Measurements from ENCODE around the gene IL6R.
"Not testable (repeated sequence)": the region's sequence is repeated elsewhere in the genome, so short reads cannot be mapped to it uniquely, and the experiment has no call there.

IL6R gene

DNA sequence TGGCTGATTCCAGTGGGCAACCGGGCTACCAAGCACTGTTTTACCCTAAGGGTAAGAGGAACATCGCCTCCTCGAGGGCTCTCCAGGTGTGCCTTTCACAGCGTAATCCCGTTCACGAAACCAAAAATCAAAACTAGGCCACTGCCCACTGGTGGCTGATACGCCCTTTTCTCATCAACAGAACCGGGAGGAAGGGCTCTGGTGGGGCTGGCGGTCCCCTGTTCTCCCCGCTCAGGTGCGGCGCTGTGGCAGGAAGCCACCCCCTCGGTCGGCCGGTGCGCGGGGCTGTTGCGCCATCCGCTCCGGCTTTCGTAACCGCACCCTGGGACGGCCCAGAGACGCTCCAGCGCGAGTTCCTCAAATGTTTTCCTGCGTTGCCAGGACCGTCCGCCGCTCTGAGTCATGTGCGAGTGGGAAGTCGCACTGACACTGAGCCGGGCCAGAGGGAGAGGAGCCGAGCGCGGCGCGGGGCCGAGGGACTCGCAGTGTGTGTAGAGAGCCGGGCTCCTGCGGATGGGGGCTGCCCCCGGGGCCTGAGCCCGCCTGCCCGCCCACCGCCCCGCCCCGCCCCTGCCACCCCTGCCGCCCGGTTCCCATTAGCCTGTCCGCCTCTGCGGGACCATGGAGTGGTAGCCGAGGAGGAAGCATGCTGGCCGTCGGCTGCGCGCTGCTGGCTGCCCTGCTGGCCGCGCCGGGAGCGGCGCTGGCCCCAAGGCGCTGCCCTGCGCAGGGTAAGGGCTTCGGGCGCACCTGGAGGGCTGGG is at the start of gene IL6R:
TSS of gene IL6R (plus strand) at position 360 of the 763 bp plus-strand sequence. CDS start at position 647, 287 bp downstream.
- peak; percentile 27 to 45 for DNase-seq

DNA sequence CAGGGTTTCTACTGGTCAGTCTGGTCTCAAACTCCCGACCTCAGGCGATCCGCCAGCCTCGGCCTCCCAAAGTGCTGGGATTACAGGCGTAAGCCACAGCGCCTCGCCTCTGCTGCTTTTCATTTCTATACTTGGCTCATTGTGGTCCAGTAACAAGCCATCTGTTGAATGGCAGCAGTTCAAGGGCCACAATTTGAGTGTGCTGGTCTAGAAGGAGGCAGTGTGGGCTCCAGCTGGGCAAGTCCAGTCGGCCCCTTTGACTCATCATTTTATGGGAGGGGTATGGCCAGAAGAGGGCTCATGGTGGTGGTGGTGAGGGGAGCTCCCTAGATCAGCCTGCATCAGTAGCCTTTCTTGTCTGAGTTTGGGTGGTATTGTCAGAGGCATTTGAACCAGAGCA is 46.6 kb upstream of the IL6R start:
- no peak for DNase-seq

DNA sequence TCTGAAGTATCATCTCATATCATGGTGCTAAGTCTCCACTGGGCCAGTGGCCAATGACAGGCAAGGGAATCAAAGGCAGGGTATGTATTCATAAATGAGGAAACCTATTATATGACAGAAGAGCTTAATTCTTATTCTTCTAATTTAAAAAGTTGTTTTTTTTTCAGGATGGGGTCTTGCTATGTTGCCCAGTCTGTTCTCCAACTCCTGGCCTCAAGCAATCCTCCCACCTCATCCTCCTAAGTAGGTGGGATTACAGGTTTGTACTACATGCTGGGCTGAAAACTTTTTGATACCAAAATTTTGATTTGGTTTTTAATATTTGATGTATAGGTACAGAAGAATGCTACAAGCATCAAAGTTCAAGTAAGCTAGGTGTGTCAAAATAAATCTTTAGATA is 44.9 kb upstream of the IL6R start:
- DNase-seq = no peak

DNA sequence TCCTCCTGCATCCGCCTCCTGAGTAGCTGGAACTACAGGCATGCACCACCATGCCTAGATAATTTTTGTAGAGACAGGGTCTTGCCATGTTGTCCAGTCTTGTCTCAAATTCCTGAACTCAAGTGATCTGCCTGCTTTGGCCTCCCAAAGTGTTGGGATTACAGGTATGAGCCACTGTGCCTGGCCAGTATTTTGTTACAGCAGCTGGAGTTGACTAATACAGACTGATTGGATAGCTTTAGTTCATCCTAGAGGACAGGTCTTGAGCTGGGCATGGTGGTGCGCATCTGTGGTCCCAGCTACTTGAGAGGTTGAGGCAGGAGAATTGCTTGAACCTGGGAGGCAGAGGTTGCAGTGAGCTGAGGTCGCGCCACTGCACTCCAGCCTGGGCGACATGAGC is 44.3 kb upstream of the IL6R start:
- not testable (repeated sequence) for DNase-seq

DNA sequence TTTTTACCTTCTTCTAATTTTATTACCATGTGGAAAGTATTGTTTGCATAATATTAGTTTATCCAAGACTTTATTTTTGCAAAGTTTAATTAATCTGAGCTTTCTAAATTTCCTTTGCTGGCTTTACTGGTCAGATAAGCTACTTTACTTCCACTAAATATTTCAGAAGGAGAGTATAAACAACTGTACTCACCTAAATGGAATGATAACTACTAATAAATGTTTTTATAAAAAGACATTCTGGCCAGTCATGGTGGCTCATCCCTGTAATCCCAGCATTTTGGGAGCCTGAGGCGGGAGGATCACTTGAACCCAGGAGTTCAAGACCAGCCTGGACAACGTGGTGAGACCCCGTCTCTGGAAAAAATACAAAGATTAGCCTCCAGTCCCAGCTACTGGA is 43.8 kb upstream of the IL6R start:
- no peak for DNase-seq

DNA sequence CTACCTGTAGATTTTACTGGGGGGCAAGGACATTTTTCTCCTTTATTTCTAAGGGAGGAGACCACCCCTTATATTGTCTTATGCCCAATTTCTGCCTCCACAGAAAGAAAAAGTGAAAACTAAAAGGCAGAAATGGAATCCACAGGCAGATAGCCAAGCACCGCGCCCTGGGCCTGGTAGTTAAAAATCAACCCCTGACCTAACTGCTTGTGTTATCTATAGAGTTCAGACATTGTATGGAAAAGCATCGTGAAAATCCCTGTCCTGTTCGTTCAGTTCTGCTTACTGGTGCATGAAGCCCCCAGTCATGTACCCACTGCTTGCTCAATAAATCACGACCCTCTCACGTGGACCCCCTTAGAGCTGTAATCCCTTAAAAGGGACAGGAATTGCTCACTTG is 33.7 kb upstream of the IL6R start:
- DNase-seq = no peak

DNA sequence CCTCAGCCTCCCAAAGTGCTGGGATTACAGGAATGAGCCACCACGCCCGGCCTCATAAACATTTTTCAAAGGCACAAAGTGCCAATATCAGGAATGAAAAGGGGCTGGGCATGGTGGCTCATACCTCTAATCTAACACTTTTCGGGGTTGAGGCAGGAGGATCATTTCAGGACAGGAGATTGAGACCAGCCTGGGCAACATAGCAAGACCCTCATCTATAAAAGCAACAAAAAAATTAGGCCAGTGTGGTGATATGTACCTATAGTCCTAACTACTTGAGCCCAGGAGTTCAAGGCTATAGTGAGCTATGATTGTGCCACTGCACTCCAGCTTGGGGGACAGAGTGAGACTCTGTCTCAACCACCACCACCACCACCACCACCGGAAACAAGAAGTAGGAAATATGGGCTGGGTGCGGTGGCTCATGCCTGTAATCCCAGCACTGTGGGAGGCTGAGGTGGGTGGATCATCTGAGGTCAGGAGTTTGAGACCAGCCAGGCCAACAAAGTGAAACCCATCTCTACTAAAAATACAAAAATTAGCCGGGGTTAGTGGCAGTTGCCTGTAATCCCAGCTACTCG is 31.3 kb upstream of the IL6R start:
- not testable (repeated sequence) for DNase-seq

DNA sequence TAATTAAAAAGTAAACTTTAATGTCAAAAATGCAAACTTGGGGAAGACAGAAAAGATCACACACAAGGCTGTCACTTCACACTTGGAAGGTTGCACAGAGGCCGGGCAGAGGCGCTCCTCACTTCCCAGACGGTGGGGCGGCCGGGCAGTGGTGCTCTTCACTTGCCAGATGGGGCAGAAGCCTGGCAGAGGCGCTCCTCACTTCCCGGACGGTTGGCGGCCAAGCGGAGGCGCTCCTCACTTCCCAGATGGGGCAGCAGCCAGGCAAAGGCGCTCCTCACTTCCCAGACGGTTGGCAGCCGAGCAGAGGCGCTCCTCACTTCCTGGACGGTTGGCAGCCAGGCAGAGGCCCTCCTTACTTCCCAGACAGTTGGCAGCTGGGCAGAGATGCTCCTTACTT is 25.8 kb upstream of the IL6R start:
- DNase-seq = no peak

DNA sequence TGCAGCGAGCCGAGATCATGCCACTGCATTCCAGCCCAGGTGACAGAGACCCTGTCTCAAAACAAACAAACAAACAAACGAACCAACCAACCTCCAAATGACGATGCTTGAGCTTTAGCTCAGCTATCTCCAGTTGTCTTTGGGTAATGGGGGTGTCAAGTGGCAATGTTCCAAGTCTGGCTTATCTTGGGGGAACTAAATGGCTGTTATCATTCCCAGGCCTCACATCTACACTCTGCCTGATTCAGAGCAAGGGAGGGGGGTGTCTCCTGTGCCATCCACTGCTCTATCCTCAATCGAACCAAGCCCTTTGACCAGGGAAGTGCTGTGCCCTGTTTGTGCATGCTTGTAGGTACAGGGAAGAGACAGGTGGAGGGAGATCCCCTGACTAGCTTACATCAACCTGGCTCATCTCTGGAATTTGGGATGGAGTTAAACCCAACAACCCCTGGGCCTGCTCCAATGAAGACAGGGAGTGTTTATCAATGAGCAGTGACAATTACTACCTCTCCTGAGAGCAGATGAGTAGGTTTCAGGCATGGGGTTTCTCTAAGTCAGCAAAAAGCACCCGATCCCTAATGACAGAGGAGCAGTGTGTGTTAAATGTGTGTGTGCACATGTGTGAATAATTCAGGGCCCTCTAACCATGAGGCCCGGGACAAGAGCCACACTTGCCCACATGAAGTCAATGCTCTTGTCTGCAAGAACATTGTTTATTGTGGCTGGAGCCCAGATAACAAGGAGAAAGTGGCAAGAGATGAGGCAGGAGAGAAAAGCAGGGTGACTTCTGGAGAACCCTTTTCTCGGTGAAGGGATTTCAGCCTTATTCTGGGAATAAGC is 20.3 kb upstream of the IL6R start:
- DNase-seq = no peak

DNA sequence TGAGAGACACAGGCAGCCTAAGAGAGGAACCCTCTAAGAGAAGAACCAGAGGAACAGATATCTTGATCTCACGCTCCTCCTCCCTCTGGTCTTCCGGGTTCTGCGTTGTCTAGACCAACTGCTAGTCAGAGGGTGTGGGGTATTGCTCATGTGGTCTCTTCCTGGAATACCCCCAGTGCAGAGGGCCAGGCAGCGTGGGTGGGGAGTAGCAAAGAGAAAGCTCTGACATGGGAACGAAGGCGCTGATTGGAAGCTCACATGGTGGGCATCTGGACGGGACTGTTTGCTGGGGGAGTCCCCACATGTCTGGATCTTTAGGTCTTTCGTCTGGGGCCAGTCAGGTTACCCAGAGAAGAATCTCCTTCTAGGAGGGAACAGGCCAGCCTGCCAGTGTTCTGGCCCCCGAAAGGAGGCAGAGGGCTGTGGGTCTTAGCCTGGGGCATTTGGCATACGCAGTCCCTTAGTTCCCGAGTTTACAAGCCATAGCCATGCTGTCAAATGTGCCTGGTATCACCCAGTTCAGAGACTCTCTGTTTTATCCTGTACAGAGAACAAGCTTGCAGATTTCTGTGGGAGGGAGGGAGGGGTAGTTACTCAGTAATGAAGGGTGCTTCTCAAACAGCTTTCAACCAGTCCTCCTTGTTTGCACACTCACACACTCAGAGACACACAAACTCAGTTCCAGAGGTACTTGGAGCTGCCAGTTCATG is 18.3 kb upstream of the IL6R start:
- DNase-seq = no peak

DNA sequence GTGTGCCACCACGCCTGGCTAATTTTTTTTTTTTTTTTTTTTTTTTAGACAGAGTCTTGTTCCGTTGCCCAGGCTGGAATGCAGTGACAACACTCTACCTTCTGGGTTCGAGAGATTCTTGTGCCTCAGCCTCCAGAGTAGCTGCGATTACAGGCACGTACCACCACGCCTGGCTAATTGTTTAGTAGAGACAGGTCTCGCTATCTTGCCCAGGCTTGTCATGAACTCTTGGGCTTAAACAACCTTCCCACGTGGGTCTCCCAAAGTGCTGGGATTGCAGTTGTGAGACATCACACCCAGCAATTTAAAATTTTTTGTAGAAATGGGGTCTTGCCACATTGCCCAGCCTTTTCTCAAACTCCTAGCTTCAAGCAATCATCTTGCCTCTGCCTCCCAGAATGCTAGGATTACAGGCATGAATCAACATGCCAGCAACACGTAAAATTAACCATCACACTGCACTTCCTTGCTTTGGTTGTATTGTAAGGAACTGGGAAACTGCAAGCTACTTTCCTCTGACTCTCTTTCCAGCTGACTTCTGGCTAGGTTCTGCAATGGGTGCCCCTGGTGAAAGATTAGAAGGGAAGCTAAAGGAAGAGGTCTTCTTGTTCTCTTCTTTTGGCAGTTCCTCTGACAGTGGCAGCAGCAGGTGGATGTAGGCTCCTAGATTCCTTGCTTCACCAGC is 13.9 kb upstream of the IL6R start:
- DNase-seq = no peak

DNA sequence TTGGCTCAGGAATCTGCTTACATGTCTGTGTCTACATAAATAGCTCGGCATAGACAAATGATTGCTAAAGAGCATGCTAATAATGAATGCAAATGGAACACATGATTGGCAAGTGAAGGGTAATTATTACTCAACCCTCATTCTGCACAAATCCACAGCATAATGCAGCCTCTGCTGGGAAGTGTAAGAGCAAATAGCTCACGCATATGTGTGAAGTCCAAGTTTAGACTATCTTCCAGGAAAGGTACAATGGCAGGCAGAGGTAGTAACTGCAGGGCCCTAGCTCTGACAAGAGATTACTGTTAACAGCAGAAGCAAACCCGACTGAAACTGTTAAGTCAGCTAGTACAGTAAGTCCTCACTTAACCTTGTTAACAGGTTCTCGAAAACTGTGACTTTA is 7.0 kb upstream of the IL6R start:
- DNase-seq = no peak

DNA sequence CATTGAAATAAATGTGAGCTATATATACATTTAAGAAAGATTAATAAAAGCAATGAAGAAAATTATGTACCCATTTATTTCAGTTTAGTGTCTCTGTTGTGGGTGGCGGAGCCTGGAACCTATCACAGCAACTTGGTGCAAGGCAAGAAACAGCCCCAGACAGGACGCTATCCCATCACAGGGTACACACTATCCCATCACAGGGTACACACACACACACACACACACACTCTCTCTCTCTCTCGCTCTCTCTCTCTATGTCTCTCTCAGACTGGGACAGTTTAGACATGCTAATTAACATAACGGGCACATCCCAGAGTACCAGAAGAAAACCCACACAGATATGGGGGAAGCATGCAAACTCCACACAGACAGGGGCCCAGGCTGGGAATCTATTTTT is 6.5 kb upstream of the IL6R start:
- no peak for DNase-seq

DNA sequence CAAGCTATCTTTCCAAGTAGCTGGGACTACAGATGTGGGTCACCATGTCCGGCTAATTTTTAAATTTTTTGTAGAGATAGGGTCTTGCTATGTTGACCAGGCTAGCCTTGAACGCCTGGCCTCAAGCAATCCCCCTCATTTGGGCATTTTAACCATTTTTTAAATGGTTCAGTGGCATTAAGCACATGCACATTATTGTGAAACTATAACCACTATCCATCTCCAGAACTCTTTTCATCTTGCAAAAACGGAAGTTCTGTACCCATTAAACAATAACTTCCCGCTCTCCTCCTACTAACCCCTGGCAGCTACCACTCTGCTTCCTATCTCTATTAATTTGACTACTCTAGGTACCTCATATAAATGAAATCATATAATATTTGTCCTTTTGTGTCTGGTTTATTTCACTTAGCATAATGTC is 4.8 kb upstream of the IL6R start:
- DNase-seq = no peak

DNA sequence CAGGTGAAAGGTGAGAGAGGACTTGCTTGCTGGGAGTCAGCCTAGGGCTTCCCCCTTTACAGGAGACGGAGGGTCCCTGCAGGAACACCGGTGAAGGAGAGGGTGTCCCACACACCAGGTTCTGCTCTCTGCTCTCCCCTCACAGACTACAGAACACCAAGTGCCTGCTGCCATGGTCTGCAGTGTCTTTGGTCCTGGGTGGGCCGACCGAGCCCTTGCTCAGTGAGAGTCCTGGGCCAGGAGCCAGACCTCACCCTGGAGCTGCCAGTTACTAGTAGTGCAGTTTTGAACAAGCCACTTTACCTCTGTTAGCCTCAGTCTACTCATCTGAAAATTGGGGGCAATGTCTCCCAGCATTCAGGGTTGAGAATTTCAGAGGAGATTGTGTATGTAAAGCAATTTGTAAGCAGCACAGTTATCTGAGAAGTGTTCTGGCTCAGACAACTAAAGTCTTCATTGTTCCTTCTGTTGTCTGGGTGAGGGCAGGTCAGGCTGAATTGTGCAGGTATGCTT is 2.7 kb upstream of the IL6R start:
- DNase-seq = no peak

DNA sequence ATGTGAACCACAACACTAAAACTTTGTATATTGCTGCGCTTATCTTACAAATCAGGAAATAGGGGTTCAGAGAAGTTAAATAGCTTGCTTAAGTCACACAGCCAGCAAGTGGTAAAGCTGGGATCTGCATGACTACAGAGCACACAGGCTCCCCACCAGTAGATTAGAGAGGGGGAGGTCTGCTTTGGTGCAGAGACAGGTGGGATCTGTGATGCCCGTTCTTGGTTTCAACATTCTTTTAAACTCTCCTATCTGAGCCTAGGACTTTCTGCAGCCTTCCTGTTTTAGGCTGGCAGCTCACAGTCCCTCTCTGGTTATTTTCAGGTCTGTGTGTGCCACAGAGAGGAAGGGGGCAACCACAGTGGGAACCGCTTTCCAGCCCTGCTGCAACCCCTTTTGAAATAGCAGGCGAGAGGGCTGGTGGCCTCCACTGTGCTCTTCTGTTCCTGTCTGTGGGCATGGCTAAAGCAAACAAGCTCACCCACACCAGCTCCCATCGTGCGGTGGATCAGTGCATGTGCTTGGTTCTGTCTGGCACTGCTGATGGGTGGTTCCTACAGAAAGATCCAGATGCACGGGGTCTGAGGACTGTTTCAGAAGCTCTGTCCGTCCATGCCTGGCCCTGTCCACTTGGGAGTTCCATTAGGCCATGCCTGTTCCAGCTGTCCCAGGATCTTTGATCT is 1.7 kb upstream of the IL6R start:
- no peak for DNase-seq

DNA sequence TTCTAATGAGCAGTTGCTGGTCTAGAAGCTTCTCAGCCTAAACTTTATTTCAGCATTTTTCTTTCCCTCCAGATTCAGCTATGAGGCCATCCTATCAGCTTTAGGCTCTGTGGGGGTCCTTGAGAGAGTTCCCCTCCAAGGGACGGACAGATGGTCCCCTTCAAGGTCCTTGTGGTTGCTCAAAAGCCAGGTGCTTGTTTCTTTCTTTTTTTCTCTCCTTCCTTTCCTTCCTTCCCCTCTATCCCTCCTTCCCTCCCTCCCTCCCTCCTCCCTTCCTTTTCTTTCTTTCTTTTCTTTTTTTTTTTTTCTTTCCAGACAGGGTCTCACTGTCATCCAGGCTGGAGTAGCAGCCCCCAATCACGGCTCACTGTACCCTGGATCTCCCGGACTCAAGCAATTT is 1.2 kb upstream of the IL6R start:
- no peak for DNase-seq

DNA sequence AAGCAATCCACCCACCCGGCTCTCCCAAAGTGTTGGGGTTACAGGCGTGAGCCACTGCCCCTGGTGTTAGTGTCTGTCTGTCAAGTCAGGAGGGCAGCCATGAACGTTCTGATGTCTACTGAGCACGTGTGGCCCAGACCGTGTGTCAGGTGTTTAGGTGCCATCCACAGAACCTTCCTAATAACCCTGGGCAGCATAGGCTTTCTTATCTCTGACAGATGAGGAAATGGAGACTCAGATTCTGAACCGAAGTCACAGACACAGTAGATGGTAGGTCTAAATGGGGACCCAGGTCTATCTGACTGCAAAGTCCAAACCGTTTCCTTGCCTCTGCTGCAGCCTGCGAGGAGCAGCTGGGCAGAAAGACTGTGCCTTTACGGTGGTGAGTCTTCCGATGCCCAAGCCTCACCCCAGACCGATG is 622 bp upstream of the IL6R start:
- no peak for DNase-seq

DNA sequence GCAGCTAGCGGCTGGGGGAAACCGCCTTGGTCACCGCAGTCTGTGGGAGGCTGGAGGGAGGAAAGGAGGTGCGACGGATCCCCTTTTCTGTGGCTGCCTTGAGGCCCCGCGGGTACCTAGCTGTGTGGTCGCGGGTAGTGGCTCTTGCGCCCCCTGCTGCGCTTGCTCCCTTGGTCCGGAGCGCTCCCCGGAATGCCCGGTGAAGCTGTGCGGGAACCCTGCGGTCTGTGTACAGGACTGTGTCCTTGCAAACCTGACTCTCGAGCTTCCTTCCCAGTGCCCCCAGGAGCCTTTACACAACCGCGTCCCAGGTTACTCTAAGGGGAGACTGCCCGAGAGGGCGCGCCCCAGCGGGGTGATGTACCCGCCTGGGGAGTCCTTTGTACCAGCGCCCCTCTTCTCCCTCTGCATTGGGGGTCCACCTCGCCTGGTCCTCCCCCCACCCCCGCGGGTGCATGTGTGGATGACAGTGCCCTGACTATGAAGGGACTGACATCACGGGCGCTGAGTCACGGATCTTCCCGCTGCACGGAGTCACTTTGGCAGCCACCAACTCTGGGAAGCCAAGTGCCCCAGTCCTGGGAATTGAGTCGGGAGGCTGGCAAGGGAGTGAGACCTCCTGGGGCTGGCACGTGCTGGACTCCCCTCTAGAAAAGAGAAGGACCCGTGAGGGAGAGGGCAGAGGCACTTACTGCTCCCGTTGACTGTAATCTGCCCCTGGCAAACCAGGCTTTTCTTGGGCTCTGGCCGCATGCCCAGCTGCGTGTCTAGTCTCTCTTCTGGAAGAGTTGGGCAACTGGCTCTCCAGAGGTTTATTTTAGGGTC is 816 bp downstream of the IL6R start:
- DNase-seq = no peak

DNA sequence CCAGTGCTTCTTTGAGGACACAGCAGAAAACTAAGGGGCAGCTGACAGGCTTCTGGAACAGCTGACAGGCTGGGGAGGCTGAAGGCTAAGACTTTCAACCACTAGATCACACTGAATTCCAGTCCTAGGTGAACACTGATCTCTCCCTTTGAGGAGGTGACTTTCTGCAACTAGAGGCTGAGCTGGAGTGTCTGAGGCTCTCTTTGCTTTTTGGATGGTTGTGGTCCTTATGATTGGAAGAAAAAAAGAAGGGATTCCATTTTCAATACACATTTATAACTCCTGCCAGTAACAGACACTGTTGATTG is 1.4 kb downstream of the IL6R start:
- no peak for DNase-seq

DNA sequence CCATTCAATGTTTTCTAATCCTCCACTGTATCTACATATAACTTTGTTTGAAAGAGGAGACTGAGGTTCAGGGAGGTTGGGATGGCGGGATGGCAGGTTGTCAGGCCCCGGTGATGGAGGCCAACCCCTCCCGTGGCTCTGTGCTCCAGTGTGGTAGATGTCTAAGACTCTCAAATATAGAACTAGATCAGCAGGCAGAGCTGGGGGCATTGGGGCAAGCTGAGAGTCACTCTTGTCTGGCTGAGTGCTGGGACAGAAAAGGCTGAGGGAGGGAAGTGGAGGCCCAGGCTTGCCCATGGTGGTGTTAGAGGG is 1.7 kb downstream of the IL6R start:
- no peak for DNase-seq

All from NCI-H1930 (cell line).